GF-D8 (cell line): ENCODE data around the gene NT5C2.

Source experiments
- DNase-seq: peaks from one replicate; lab custom pipeline; 2025; lab: John Stamatoyannopoulos, UW

The NT5C2 gene

GRCh38 chr10:103060575-103060974 lies 132.5 kb downstream of the NT5C2 start:
- no peak for DNase-seq

DNA sequence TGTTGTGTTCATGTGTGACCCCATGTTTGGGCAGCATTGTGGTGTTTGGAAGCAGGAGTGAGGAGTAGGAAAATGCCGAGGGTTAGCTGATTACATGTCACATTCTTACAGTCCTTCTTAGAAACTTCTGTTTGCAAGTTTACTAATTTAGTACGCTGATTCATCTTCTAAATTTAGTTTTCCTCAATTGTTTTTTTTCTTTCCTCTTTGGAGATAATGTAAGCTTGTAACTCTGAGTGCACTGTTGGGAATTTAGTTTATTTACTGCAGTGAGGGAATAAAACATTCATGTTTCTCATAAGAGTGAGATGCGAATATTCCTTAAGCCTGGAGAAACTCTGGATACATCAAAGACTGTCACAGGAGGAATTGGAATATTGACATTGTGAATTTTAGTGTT lies 135.0 kb downstream of the NT5C2 start:
- no peak for DNase-seq

DNA sequence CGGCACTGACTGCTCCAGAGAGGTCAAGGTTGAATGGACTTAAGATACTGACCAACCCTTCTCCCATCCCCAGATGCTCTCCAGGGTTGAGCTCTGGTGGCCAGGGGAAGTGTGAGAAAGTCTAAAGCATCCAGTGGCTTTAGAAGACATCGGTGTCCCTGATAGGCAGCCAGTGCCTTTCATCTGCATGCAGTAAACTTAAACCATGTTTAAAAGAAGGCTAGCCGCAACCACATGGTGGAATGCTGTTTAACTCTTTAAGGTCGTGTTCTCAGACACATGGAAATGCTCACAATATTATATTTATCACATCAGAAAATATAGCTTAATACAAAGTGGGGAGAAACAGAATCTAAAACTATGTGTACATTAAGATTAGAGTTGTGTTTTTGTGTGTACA lies 138.0 kb downstream of the NT5C2 start:
- DNase-seq, result no peak

DNA sequence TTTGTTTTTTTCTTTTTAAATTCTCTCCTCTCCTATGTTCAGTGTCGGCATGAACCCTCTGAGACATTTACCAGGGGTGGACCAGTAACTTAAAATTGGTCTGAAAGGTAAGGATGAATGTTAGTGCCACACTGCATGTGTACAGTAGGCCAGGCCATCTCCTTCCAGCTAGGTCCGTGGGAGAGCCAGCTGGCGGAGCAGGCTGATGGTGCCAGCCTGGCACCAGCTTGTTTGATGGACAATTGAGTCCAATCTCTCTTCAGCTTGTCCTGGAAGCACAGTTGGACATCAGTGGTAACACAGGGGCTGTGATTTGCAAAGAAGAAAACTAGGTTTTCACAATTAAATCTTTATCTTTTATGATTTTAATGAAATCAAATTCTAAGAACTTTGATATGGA lies 138.5 kb downstream of the NT5C2 start:
- DNase-seq, result no peak

DNA sequence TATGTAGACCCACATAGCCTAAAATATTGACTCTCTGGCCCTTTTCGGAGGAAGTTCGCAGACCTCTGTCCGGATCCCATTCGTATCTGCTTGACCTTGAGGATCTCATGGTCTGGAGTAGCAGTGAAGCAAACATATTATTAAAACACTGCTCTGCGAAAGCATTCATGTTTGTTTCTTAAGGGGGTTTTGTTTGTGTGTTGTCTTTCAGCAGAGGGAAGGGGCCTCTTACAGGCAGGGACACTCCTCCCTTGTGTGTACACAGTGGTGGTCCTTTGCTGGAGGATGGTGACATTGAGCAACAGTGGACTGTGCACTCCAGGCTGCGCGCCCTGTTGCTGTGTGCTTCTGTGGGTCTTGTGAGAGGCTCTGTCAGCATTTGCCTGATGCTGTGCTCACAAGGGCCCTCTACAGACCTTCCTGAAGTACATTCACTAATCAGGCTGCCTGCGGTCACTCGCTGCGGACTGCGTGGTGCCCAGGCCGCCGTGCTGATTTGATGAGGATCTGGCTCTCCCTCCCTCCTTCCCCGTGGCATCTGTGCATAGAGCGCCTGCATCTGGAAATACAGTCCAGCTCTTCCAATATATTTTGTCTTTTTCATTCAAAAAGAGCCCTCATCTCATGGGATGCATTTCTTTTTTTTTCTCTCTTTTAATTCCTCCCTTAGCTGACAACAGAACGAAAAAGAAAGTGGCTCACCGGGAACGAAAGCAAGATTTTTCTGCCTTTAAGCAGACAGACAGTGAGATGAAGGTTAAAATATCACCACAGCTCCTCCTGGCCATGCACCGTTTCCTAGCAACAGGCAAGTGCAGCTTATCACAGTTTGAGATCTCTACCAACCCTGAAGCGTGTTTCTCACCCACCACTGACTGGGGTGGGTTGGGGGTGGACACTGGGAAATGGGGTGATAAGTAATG lies 139.2 kb downstream of the NT5C2 start:
- no peak for DNase-seq

DNA sequence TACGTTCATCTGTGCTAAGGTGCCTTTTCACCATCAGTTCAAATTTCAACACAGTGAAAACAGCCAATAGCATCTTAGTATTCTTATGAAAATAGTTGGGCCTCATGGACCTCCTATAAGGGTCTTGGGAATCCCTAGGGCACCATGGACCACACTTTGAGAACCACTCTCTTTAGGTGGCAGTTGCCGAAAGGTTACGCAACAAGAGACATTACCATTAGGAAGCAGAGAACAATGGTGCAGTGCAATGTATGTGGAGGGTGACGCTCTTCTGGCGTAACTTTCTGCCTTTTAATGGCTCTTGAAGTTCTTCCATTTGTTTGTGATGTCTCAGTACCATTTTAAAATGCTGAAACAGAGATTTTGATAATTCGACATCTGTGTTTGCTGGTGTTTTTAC lies 143.8 kb downstream of the NT5C2 start:
- DNase-seq, result no peak

- DNase-seq, result no peak
Measured at GRCh38 chr10:103047381-103047780, 145.7 kb downstream of the NT5C2 start.

DNA sequence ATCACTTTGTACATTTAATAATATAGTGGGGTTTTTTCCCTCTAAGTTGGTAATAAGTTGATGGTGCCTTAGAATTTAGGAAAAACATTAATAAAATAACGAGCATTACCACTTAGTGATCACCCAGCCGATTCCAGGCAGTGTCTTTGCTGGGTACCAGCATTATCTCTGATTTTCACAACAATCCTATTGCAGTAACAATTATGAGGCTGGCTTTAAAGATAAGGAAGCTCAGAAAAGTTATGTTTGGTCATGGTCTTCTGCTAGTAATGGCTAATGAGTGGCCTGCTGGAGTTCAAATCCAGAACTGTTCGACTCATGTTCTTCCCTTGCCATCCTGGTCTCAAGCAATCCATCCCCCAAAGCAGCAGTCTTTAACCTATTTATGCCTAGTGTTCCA lies 147.1 kb downstream of the NT5C2 start:
- no peak for DNase-seq

GRCh38 chr10:103044942-103045489 lies 148.1 kb downstream of the NT5C2 start:
- no peak for DNase-seq

GRCh38 chr10:103042908-103043307 lies 150.2 kb downstream of the NT5C2 start:
- DNase-seq, result no peak

- no peak for DNase-seq
Measured at GRCh38 chr10:103042129-103042528, 150.9 kb downstream of the NT5C2 start.

- no peak for DNase-seq
Measured at GRCh38 chr10:103041391-103041790, 151.7 kb downstream of the NT5C2 start.

- no peak for DNase-seq
Measured at GRCh38 chr10:103040418-103040817, 152.7 kb downstream of the NT5C2 start.

DNA sequence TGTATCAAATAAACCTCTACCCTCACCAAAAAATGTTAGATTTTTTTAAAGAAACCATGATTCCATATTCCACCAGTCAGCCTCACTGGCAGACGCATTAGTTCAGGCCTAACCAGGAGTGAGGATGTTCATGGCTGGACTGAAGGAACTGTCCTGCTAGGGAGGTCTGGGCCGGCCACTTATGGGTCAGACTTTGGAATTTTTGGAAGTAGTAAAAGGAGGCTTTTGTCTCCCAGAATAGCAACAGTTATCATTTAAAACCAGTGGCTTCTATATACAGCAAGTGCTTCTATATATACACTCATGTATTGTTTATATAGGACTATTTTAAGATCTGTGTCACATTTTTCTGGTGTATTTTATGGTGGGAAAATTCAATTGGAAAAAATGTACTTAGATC lies 154.5 kb downstream of the NT5C2 start:
- DNase-seq, result no peak
